ENCODE results near the gene JOSD2. TPM values are rescaled to one million over a fixed set of nuclear protein-coding genes. Genes with fewer than 3 reads are reported as not detected.

JOSD2 gene
- total and polyA plus RNA-seq, 9 of the 15 experiments (the other 6 are each of a cell fraction or from before 2014, with no cell fraction given) = 0.06 to 14.4 (median 3.1) TPM

DNA sequence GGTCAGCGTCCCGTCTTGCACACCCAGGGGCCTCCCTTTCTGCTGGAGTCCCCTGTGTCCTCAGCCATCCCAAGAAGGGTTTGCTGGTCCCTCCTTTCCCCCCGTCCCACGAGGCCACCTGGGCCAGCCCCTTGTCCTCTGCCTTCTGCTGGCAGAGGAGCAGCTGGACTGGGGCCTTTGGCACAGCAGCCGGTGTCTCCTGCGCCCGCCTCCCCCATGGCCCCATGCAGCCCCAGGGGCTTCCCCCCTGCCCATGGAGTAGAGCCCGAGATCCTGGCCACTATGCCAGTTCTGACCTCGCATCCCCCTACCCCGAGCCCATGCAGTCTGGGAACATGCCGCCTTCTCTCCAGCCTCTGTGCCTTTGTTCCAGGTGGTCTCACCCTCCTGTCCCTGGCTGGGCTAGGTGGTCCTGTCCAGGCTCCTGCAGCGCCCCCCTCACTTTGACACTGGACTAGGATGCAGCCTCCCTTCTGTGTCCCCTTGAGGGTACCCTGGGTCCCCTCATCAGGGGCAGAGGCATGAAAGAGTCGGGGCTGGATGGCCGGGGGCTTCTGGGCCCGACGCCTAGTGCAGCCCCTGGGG, 28.6 kb downstream of the JOSD2 start:
- no TSS peak for BruUV-seq (replicated peaks)
- no peaks in the 10 kb centered on the region; a peak in 1 of 5 replicates for H3K27me3 ChIP-seq (ENCODE audit: control insufficient read depth in 2 of 2, insufficient read depth in 2 of 2, low read length in 2 of 2)
- POLR2A ChIA-PET = no interaction called here
- peaks cover 7% of the 10 kb centered on the region; the same call in 1 of the 2 replicates for H4K20me1 ChIP-seq (replicated peaks; ENCODE audit: control insufficient read depth, insufficient read depth, low read length)
- H3K36me3 ChIP-seq (ENCODE audit: control insufficient read depth, insufficient read depth, low read length) = peaks cover 53% of the 10 kb centered on the region; the same call in 2 of the 3 replicates
- CTCF ChIA-PET (ENCODE audit: low intra/inter-chr PET ratio) = no interaction called here
- H3K27ac ChIP-seq (ENCODE audit: extremely low read depth, low read depth, low read length) = no peak overlapping the region
- DNase-seq (ENCODE audit: extremely low read depth in 1 of 4, low spot score in 3 of 4) (no peak), FAIRE-seq (no peak), ATAC-seq (no peak)
- H3K9ac ChIP-seq (ENCODE audit: insufficient read depth in 1 of 2, low read depth in 2 of 2, low read length in 2 of 2) = no peak overlapping the region
- peaks cover 9% of the 10 kb centered on the region for H3K9me3 ChIP-seq (replicated peaks; ENCODE audit: control insufficient read depth, insufficient read depth, low read depth, low read length)
- peaks cover 3 to 37% of the 10 kb centered on the region in 2 experiments; a peak in 4 of 5 replicates for H3K4me1 ChIP-seq (replicated peaks in 1 of 2; ENCODE audit: control insufficient read depth in 2 of 2, insufficient read depth in 2 of 2, low read length in 2 of 2)
- no peak overlapping the region for H3K4me3 ChIP-seq
- in situ Hi-C loops (cut with MboI) = no loop called here
- no peaks in the 10 kb centered on the region for H3K9me1 ChIP-seq (ENCODE audit: control insufficient read depth, insufficient read depth, low read length)
- peaks cover 19% of the 10 kb centered on the region for H3K79me2 ChIP-seq (ENCODE audit: control insufficient read depth, insufficient read depth, low read length)
- intact Hi-C loops (cut with micrococcal nuclease) = no loop called here
- H3K4me2 ChIP-seq (ENCODE audit: insufficient read depth, low read length) = no peak overlapping the region
- no peak overlapping the region for H2AFZ ChIP-seq (ENCODE audit: low read depth, low read length)
- WGBS (ENCODE audit: insufficient coverage, low coverage, missing lambda C conversion rate) = 64% methylated on average over 12 of the region's 16 CpGs
- TF ChIP-seq HMG20A (CRISPR knock-in tag; conservative IDR thresholded peaks at IDR 0.05) = no peak
- TF ChIP-seq, protein P1, sequence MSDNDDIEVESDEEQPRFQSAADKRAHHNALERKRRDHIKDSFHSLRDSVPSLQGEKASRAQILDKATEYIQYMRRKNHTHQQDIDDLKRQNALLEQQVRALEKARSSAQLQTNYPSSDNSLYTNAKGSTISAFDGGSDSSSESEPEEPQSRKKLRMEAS (CRISPR knock-in tag; IDR thresholded peaks at IDR 0.05) = no peak
- TF ChIP-seq ZNF696 (CRISPR knock-in tag; conservative IDR thresholded peaks at IDR 0.05) = no peak
- TF ChIP-seq SP1 (CRISPR knock-in tag; IDR thresholded peaks at IDR 0.05) = no peak
- TF ChIP-seq, protein P2, sequence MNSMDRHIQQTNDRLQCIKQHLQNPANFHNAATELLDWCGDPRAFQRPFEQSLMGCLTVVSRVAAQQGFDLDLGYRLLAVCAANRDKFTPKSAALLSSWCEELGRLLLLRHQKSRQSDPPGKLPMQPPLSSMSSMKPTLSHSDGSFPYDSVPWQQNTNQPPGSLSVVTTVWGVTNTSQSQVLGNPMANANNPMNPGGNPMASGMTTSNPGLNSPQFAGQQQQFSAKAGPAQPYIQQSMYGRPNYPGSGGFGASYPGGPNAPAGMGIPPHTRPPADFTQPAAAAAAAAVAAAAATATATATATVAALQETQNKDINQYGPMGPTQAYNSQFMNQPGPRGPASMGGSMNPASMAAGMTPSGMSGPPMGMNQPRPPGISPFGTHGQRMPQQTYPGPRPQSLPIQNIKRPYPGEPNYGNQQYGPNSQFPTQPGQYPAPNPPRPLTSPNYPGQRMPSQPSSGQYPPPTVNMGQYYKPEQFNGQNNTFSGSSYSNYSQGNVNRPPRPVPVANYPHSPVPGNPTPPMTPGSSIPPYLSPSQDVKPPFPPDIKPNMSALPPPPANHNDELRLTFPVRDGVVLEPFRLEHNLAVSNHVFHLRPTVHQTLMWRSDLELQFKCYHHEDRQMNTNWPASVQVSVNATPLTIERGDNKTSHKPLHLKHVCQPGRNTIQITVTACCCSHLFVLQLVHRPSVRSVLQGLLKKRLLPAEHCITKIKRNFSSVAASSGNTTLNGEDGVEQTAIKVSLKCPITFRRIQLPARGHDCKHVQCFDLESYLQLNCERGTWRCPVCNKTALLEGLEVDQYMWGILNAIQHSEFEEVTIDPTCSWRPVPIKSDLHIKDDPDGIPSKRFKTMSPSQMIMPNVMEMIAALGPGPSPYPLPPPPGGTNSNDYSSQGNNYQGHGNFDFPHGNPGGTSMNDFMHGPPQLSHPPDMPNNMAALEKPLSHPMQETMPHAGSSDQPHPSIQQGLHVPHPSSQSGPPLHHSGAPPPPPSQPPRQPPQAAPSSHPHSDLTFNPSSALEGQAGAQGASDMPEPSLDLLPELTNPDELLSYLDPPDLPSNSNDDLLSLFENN (IDR thresholded peaks at IDR 0.05; ENCODE audit: low read depth in 2 of 2, low read length in 2 of 2) = no peak
- no peak for TF ChIP-seq NRF1 (conservative IDR thresholded peaks at IDR 0.05 in 1 of 2, IDR thresholded peaks at IDR 0.05 in 1 of 2)
- TF ChIP-seq NR4A1 (CRISPR knock-in tag; IDR thresholded peaks at IDR 0.05) = no peak
- TF ChIP-seq NR4A1 (tag; IDR thresholded peaks at IDR 0.05) = no peak
- no peak for TF ChIP-seq TEAD2 (tag; IDR thresholded peaks at IDR 0.05)
- no peak for TF ChIP-seq RBFOX2 (IDR thresholded peaks at IDR 0.05; ENCODE audit: low read depth, low read length)
- TF ChIP-seq ZC3H11A (IDR thresholded peaks at IDR 0.05; ENCODE audit: low read depth, low read length) = no peak
- TF ChIP-seq, protein P3, sequence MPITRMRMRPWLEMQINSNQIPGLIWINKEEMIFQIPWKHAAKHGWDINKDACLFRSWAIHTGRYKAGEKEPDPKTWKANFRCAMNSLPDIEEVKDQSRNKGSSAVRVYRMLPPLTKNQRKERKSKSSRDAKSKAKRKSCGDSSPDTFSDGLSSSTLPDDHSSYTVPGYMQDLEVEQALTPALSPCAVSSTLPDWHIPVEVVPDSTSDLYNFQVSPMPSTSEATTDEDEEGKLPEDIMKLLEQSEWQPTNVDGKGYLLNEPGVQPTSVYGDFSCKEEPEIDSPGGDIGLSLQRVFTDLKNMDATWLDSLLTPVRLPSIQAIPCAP (CRISPR knock-in tag; IDR thresholded peaks at IDR 0.05; ENCODE audit: borderline replicate concordance) = no peak
- no peak for TF ChIP-seq ZNF764 (CRISPR knock-in tag; IDR thresholded peaks at IDR 0.05; ENCODE audit: low read depth)
- TF ChIP-seq ZNF143 (CRISPR knock-in tag; IDR thresholded peaks at IDR 0.05) = no peak
